ENCODE data around the gene LCE3B.

Gene LCE3B

GRCh38 chr1:152630596-152630995 lies 17.0 kb downstream of the LCE3B start:
- Mint-ChIP-seq H3K27ac (no peak overlapping the region), H3K4me1 (ENCODE audit: low read depth) (no peaks in the 10 kb centered on the region), H3K27me3 (peaks cover 35% of the 10 kb centered on the region)

DNA sequence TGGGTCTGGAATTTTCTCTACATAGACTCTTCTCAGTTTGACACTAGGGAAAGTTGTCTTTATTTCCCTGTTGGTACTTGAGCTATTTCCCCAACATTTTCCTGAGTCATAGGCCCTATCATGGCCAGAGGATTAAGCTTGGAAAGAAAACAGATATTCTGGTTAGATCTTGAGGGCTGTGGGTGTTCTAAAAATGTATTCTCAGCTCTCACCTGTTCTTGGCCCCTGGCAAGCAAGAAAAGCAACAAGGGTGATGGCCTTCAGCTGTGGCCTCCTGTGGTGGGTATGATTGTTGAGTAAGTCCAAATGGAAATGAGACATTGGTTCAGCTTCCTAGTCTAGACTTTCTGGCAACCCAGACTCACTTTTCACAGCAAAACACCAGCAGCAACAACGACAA lies 26.7 kb downstream of the LCE3B start:
- peaks cover 8% of the 10 kb centered on the region for H3K27me3 Mint-ChIP-seq
- no peaks in the 10 kb centered on the region for H3K4me1 Mint-ChIP-seq (ENCODE audit: low read depth)
- H3K27ac Mint-ChIP-seq: no peak overlapping the region
- H3K4me3 Mint-ChIP-seq: no peak overlapping the region
- no peaks in the 10 kb centered on the region for H3K36me3 Mint-ChIP-seq (ENCODE audit: low read depth)
- H3K9me3 Mint-ChIP-seq: peaks cover 6% of the 10 kb centered on the region

More at GRCh38 chr1:152630596-152630995, 17.0 kb downstream of the LCE3B start:
- no peak overlapping the region for H3K4me3 Mint-ChIP-seq
- no peaks in the 10 kb centered on the region for H3K36me3 Mint-ChIP-seq (ENCODE audit: low read depth)
- H3K9me3 Mint-ChIP-seq: peaks cover 4% of the 10 kb centered on the region

DNA sequence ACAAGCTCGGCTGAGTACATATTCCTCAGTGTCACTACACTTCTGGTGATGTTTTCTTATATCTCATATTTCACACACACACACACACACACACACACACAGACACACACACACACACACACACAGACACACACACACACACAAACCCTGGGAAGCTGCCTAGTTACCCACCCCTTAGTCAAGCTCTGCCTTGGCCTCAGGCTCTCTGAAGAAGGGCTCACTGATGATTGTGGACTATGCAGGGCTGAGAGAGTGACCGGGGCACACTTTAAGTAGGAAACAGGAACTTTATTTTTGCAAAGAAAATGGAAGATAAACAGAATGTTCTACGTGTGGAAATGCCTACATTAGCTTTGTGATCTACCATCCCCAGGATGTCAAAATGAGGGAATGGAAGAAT lies 30.3 kb downstream of the LCE3B start:
- Mint-ChIP-seq H3K4me1 (ENCODE audit: low read depth) (no peaks in the 10 kb centered on the region), H3K4me3 (no peak overlapping the region), H3K36me3 (ENCODE audit: low read depth) (no peaks in the 10 kb centered on the region), H3K9me3 (peaks cover 6% of the 10 kb centered on the region), H3K27ac (no peak overlapping the region), H3K27me3 (peaks cover 16% of the 10 kb centered on the region)

GRCh38 chr1:152645146-152645545 lies 31.5 kb downstream of the LCE3B start:
- Mint-ChIP-seq H3K27me3 (peaks cover 16% of the 10 kb centered on the region), H3K27ac (no peak overlapping the region), H3K36me3 (ENCODE audit: low read depth) (no peaks in the 10 kb centered on the region), H3K9me3 (no peaks in the 10 kb centered on the region), H3K4me3 (no peak overlapping the region), H3K4me1 (ENCODE audit: low read depth) (no peaks in the 10 kb centered on the region)

DNA sequence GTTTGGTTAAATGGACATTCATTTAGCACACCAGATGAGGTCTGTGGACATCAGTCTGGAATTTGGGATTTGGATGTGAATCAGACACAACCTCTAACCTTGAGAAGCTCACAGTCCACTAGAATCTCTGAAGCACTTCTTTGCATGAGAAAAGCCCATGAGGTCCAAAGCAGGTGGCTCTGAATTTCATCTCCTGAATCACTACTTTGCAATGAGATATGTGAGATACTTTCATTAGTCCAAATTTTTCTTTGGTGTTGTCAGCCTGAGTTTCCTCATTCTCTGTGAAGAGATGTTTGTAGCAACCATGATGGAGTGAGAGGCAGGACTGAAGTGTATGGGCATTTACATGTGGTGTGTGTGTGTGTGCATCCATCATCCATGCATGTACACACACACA lies 33.0 kb downstream of the LCE3B start:
- H3K9me3 Mint-ChIP-seq: no peaks in the 10 kb centered on the region
- no peaks in the 10 kb centered on the region for H3K4me1 Mint-ChIP-seq (ENCODE audit: low read depth)
- H3K27me3 Mint-ChIP-seq: peaks cover 16% of the 10 kb centered on the region
- H3K27ac Mint-ChIP-seq: no peak overlapping the region
- no peak overlapping the region for H3K4me3 Mint-ChIP-seq
- no peaks in the 10 kb centered on the region for H3K36me3 Mint-ChIP-seq (ENCODE audit: low read depth)

GRCh38 chr1:152654110-152654509 lies 40.5 kb downstream of the LCE3B start:
- peaks cover 3% of the 10 kb centered on the region for H3K27me3 Mint-ChIP-seq
- H3K4me3 Mint-ChIP-seq: no peak overlapping the region
- no peak overlapping the region for H3K27ac Mint-ChIP-seq
- H3K4me1 Mint-ChIP-seq (ENCODE audit: low read depth): no peaks in the 10 kb centered on the region
- H3K36me3 Mint-ChIP-seq (ENCODE audit: low read depth): no peaks in the 10 kb centered on the region
- no peaks in the 10 kb centered on the region for H3K9me3 Mint-ChIP-seq

DNA sequence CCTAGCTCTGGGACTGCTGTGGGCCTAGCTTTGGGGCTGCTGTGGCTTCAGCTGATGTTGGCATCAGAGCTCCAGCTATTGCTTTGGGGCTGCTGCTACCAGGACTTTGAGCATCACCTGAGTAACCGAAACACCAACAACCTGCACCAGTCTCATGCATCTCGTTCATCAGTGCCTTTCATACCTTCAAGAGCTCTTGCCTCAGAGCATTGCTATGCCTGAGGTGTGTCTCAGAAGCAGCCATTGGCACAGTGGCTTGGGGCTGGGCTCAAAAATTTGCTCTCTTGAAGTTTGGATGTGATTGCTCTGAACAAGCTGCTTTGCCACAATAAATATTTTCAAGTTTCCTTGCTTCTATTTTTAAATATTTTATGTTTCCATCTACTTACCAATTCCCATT lies 42.8 kb downstream of the LCE3B start:
- Mint-ChIP-seq H3K4me1 (ENCODE audit: low read depth) (no peaks in the 10 kb centered on the region), H3K4me3 (no peak overlapping the region), H3K27me3 (peaks cover 3% of the 10 kb centered on the region), H3K36me3 (ENCODE audit: low read depth) (no peaks in the 10 kb centered on the region), H3K9me3 (no peaks in the 10 kb centered on the region), H3K27ac (no peak overlapping the region)

DNA sequence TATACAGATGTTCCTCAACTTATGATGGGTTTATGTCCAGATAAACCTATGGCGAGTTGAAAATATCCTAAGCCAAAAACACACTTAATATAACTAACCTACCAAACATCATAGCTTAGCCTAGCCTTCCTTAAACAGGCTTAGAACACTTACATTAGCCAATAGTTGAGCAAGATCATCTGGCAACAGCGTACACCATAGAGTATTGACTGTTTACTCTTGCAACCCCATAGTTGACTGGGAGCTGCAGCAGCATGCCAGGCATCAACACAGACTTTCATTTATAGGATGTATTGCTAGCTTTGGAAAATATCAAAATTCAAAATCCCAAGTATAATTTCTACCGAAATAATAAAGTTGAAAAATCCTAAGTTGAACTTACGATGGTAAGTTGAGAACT lies 44.1 kb downstream of the LCE3B start:
- Mint-ChIP-seq H3K27ac (no peak overlapping the region), H3K9me3 (no peaks in the 10 kb centered on the region), H3K36me3 (ENCODE audit: low read depth) (no peaks in the 10 kb centered on the region), H3K4me1 (ENCODE audit: low read depth) (no peaks in the 10 kb centered on the region), H3K4me3 (no peak overlapping the region), H3K27me3 (peaks cover 3% of the 10 kb centered on the region)

- Mint-ChIP-seq H3K4me3 (no peak overlapping the region), H3K9me3 (no peaks in the 10 kb centered on the region), H3K4me1 (ENCODE audit: low read depth) (no peaks in the 10 kb centered on the region), H3K36me3 (ENCODE audit: low read depth) (no peaks in the 10 kb centered on the region), H3K27ac (no peak overlapping the region), H3K27me3 (peaks cover 3% of the 10 kb centered on the region)
Observed at GRCh38 chr1:152658649-152659048, 45.0 kb downstream of the LCE3B start.

DNA sequence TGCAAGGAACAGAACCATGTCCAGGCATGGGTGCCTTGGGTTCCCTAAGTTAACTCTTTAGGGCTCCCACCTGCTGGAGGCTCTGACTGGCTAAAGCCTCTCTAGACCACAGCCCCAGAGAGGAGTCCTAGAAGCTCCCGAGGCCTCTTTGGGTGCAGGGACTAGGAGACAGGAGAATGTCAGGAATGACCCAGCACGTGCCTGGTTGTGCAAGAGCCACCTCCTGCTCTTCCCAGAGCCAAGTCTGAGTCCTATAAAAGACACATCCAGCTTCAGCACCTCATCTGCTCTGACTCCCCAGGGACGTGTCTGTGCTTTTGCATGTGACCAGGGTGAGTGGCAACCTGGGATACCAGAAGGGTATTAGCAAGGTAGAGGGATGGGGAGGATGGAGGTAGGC lies 49.5 kb downstream of the LCE3B start, which contains the start of gene LCE2D:
Gene LCE2D (plus strand): TSS at position 283 of the 400 bp plus-strand sequence. CDS start 726 bp downstream, outside the sequence.
- peaks cover 15% of the 10 kb centered on the region for H3K27me3 Mint-ChIP-seq
- no peaks in the 10 kb centered on the region for H3K4me1 Mint-ChIP-seq (ENCODE audit: low read depth)

More for the DNA sequence above, 49.5 kb downstream of the LCE3B start, which contains the start of gene LCE2D:
- Mint-ChIP-seq H3K4me3 (no peak within 1 kb of the TSS), H3K36me3 (ENCODE audit: low read depth) (no peaks in the 10 kb centered on the region), H3K27ac (no peak within 1 kb of the TSS), H3K9me3 (no peaks in the 10 kb centered on the region)
